Heart left ventricle (tissue), 13 donors: ENCODE results near the gene TBC1D8B.

Experiments used
- CTCF ChIP-seq, 12 donors: fragments of 200-600 bp; sonication (generic) in 4 of 12; IDR thresholded peaks; one replicate each; pipeline versions ENCODE4 v1.5.0 to v1.8.0; 2018 to 2022; ENCODE audit warnings: antibody characterized with exemption in 12 of 12, mild to moderate bottlenecking in 5 of 12
- POLR2A ChIP-seq, 2 donors: fragments of 450-650 bp; IDR thresholded peaks; one replicate each; pipeline ENCODE4 v1.6.1; 2017; ENCODE audit warnings: antibody characterized with exemption in 2 of 2, mild to moderate bottlenecking in 2 of 2, moderate library complexity in 2 of 2
- donor health status: ischemic (EF 13 %, LVEDD 7.1; RV severe dilation, severe dysfunction).
- donor health status: DM: no; HTN: yes; CAD: no.
- donor health status: DM: no; HTN: no; CAD: no.
- donor health status: ischemic (EF 25% LVEDD 6.9; RV normal size, moderate dysfunction).
- donor health status: ischemic (EF 25% LVEDD 5.7; RV mildly dilated, moderate dysfunction).
- donor health status: ischemic (EF 35%, LVEDD 5.7; RV mildly dilated, moderate dysfunction).
- donor health status: nonischemic (EF 11% LVEDD 7.7; RV severe dilation, severe dysfunction).
- donor health status: DM: yes; HTN: yes; CAD: no.
- donor health status: PGD.
- donor health status: ischemic (EF 29% LVEDD 5.4; RV normal size, mild dysfunction).
- donor health status: nonischemic (EF 23%, LVEDD 6.1; RV moderate dilation, normal function).

DNA sequence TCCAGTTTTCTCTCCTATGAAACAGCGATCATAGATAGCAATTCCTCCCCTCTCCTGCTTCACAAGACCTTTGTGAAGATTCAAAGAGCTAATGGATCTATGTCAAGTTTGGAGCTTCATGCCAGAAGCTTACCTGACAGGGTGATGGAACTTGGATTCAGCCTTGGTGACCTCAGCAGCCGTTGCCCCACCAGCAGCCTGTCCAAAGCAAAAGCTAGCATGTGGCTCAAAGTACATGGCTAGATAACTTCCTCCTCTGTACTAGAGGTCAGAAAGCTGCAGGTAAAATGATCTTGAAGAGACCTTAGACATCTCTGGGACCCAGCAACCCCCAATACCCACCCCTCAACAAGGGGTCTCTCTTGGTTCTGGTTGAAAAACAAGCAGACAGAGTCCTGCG, 98.9 kb downstream of the TBC1D8B start:
- TF ChIP-seq CTCF (IDR thresholded peaks at IDR 0.05) = no peak
- TF ChIP-seq POLR2A (IDR thresholded peaks at IDR 0.05) = no peak
